Caco-2 (cell line): ENCODE results near the gene GRIA3. TPM values are rescaled to one million over a fixed set of nuclear protein-coding genes. Genes with fewer than 3 reads are reported as not detected.

Experiments used
- BruUV-seq: library from RNA; stranded (reverse); fragments of 400-500 nt; replicated peaks from 2 replicates; lab custom pipeline; 2021; lab: Mats Ljungman, UMichigan
- CTCF ChIA-PET: fragments of 300-600 bp; sonication (Branson Sonifier 250); formaldehyde crosslinking; loops from one replicate; lab custom pipeline; 2022; ENCODE audit warnings: antibody characterized with exemption; lab: Charles Lee
- POLR2A ChIA-PET: fragments of 300-600 bp; sonication (Branson Sonifier 250); formaldehyde crosslinking; loops from one replicate; lab custom pipeline; 2022; ENCODE audit warnings: antibody characterized with exemption; lab: Charles Lee
- DNase-seq, 2 experiments: peaks; one replicate each; pipeline versions ENCODE4 v3.0.0 to v3.0.0-alpha.2; 2020 to 2022
- H3K27me3 ChIP-seq: replicated peaks from 2 replicates; pipeline ENCODE4 v1.6.0; 2011; ENCODE audit warnings: low read length; ENCODE audit not compliant: control insufficient read depth, insufficient read depth
- H3K36me3 ChIP-seq: 2 replicates; pipeline ENCODE4 v1.5.1; 2011; ENCODE audit warnings: low read length; ENCODE audit not compliant: control insufficient read depth, insufficient read depth
- H3K4me1 ChIP-seq: fragments of 250-450 bp; sonication (Bioruptor Pico); 2 replicates; pipeline ENCODE4 v1.5.1; 2020; ENCODE audit warnings: mild to moderate bottlenecking
- H3K4me3 ChIP-seq: 2 replicates; pipeline ENCODE4 v1.5.1; 2011; ENCODE audit warnings: low read depth, mild to moderate bottlenecking, control low read depth, low read length
- H3K9me3 ChIP-seq: fragments of 250-450 bp; sonication (Bioruptor Pico); 2 replicates; pipeline ENCODE4 v1.5.1; 2020; ENCODE audit warnings: mild to moderate bottlenecking, moderate library complexity
- H3K27ac Mint-ChIP-seq: one replicate; pipeline ENCODE4 v1.8.0; 2022; ENCODE audit warnings: mixed read lengths; ENCODE audit not compliant: unreplicated experiment
- H3K27me3 Mint-ChIP-seq: one replicate; pipeline ENCODE4 v1.8.0; 2022; ENCODE audit warnings: mixed read lengths; ENCODE audit not compliant: insufficient read depth, unreplicated experiment
- H3K36me3 Mint-ChIP-seq: one replicate; pipeline ENCODE4 v1.8.0; 2022; ENCODE audit warnings: mild to moderate bottlenecking, mixed read lengths; ENCODE audit not compliant: insufficient read depth, unreplicated experiment
- H3K4me1 Mint-ChIP-seq: one replicate; pipeline ENCODE4 v1.8.0; 2022; ENCODE audit warnings: low read depth, mixed read lengths; ENCODE audit not compliant: unreplicated experiment
- H3K4me3 Mint-ChIP-seq: one replicate; pipeline ENCODE4 v1.8.0; 2022; ENCODE audit warnings: mild to moderate bottlenecking, moderate library complexity, mixed read lengths; ENCODE audit not compliant: unreplicated experiment
- H3K9me3 Mint-ChIP-seq: one replicate; pipeline ENCODE4 v1.8.0; 2022; ENCODE audit warnings: mixed read lengths; ENCODE audit not compliant: unreplicated experiment
- intact Hi-C: fragments of 100-400 bp; cut with micrococcal nuclease; formaldehyde crosslinking; loops from one replicate; pipeline ENCODE4 v1.10.0; 2022; ENCODE audit not compliant: unreplicated experiment
- total RNA-seq: library from RNA; stranded (reverse); gene quantifications from 2 replicates; pipeline ENCODE4 v1.2.3, GENCODE V29; 2022
- TF ChIP-seq, protein P1 (sequence below), 2 experiments: fragments of 200-600 bp in 1 of 2; IDR thresholded peaks; 1 replicate in 1 of 2; 2 replicates in 1 of 2; pipeline versions ENCODE4 v1.5.1 to v1.8.0; 2011 to 2022; ENCODE audit warnings: antibody characterized with exemption in 1 of 2, control low read depth in 1 of 2, inconsistent platforms in 1 of 2, low read depth in 1 of 2, low read length in 1 of 2, mild to moderate bottlenecking in 1 of 2, moderate library complexity in 1 of 2; ENCODE audit not compliant: insufficient read depth in 1 of 2, severe bottlenecking in 1 of 2, unreplicated experiment in 1 of 2

GRIA3 gene
- total RNA-seq, 1 experiment from 2014 or later, result not detected

DNA sequence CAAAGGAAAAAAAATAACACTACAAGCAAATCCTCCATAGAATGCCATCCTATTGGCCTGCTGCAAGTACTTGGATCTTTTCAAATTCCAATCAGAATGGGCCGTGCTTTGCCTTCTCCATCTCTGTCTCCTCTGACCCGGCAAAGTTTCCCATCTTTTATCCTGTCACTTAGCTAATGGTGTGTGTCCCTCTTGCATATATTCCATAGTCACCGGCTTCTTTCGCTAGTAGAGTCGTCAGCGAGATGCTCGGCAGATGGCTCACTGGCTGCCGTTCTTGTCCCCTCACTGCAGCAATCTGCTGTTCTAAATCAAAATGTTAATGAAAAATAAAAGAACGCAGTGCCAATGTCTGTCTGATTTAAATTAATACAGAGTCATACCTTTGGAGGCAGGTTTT lies 22.1 kb downstream of the GRIA3 start:
- Mint-ChIP-seq H3K36me3 (no peaks in the 10 kb centered on the region), H3K4me1 (no peaks in the 10 kb centered on the region), H3K9me3 (no peaks in the 10 kb centered on the region), H3K4me3 (no peak overlapping the region), H3K27me3 (no peaks in the 10 kb centered on the region), H3K27ac (no peak overlapping the region)
- no peaks in the 10 kb centered on the region for H3K27me3 ChIP-seq
- TF ChIP-seq, protein P1, sequence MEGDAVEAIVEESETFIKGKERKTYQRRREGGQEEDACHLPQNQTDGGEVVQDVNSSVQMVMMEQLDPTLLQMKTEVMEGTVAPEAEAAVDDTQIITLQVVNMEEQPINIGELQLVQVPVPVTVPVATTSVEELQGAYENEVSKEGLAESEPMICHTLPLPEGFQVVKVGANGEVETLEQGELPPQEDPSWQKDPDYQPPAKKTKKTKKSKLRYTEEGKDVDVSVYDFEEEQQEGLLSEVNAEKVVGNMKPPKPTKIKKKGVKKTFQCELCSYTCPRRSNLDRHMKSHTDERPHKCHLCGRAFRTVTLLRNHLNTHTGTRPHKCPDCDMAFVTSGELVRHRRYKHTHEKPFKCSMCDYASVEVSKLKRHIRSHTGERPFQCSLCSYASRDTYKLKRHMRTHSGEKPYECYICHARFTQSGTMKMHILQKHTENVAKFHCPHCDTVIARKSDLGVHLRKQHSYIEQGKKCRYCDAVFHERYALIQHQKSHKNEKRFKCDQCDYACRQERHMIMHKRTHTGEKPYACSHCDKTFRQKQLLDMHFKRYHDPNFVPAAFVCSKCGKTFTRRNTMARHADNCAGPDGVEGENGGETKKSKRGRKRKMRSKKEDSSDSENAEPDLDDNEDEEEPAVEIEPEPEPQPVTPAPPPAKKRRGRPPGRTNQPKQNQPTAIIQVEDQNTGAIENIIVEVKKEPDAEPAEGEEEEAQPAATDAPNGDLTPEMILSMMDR (IDR thresholded peaks at IDR 0.05; ENCODE audit: insufficient read depth in 1 of 2, low read depth in 1 of 2, low read length in 1 of 2, severe bottlenecking in 1 of 2, unreplicated experiment in 1 of 2), result no peak
- no peaks in the 10 kb centered on the region for H3K9me3 ChIP-seq
- intact Hi-C loops, result no loop called here
- no peak for DNase-seq
- BruUV-seq, result no TSS peak
- H3K4me3 ChIP-seq, result no peak overlapping the region
- CTCF ChIA-PET, result no interaction called here
- no peaks in the 10 kb centered on the region for H3K36me3 ChIP-seq
- POLR2A ChIA-PET, result no interaction called here
- H3K4me1 ChIP-seq, result no peaks in the 10 kb centered on the region

DNA sequence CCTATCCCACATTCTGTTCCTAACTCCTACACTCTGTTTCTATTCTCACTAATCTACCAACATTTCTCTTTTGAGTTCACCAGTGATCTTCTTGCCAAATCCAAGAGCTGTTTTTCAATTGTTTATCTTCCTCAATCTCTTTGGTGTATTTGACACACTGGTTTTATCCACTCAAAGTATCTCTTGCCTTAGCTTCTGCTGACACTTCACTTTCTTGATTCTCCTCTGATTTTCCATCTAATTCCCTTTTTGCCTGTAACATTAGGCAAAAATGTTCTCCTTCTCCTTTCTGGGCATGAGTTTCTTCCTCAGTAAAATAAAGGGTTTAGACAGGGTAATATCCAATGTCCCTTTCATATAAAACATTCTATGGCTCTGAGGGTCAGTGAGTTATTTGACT lies 26.2 kb downstream of the GRIA3 start:
- no peaks in the 10 kb centered on the region for H3K4me1 Mint-ChIP-seq
- Histone ChIP-seq H3K36me3 (no peaks in the 10 kb centered on the region), H3K4me1 (no peaks in the 10 kb centered on the region), H3K27me3 (no peaks in the 10 kb centered on the region), H3K9me3 (no peaks in the 10 kb centered on the region), H3K4me3 (no peak overlapping the region)
- TF ChIP-seq, protein P1 (IDR thresholded peaks at IDR 0.05; ENCODE audit: insufficient read depth in 1 of 2, low read depth in 1 of 2, low read length in 1 of 2, severe bottlenecking in 1 of 2, unreplicated experiment in 1 of 2), result no peak
- no TSS peak for BruUV-seq
- ChIA-PET CTCF (no interaction called here), POLR2A (no interaction called here)
- no peak overlapping the region for H3K4me3 Mint-ChIP-seq
- no peak for DNase-seq
- no peaks in the 10 kb centered on the region for H3K36me3 Mint-ChIP-seq
- no peaks in the 10 kb centered on the region for H3K9me3 Mint-ChIP-seq
- no peaks in the 10 kb centered on the region for H3K27me3 Mint-ChIP-seq
- no peak overlapping the region for H3K27ac Mint-ChIP-seq
- intact Hi-C loops, result no loop called here

DNA sequence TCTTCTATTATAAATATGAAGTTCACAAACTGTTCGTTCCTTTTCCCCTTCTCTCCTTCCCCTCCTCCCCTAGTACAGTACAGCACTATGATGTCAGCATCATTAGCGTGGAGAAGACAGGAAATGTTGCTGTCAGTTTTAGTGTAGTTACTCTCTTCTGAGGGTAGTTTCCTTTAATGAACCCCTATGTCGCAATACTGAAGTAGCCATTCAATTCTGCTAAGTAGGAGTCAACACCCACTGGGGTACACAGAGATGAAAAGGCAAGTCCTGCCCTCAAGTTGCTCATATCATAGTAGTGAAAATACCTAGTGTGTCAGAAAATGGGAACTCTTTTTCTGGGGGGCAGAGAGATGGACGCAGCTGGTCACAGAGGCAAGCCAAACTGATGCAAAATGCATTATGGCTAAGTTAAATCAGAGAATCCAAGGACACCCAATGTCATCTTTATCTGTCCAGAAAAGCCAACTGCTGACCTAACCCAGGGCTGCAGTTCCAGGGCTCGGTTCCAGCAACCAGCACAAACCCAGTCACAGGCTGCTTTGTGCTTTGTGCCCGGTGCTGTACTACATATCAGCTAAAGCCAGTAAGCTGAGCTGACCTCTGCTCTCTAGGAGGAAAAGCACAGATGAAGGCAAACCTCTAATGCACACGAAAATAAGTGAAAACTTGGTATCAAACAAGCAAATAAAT lies 31.5 kb downstream of the GRIA3 start:
- no peaks in the 10 kb centered on the region for H3K4me1 Mint-ChIP-seq
- ChIA-PET POLR2A (no interaction called here), CTCF (no interaction called here)
- H3K9me3 Mint-ChIP-seq, result no peaks in the 10 kb centered on the region
- Histone ChIP-seq H3K9me3 (no peaks in the 10 kb centered on the region), H3K36me3 (no peaks in the 10 kb centered on the region), H3K4me1 (no peaks in the 10 kb centered on the region), H3K4me3 (no peak overlapping the region), H3K27me3 (no peaks in the 10 kb centered on the region)
- no peaks in the 10 kb centered on the region for H3K36me3 Mint-ChIP-seq
- H3K27me3 Mint-ChIP-seq, result no peaks in the 10 kb centered on the region
- no TSS peak for BruUV-seq
- TF ChIP-seq, protein P1 (IDR thresholded peaks at IDR 0.05; ENCODE audit: insufficient read depth in 1 of 2, low read depth in 1 of 2, low read length in 1 of 2, severe bottlenecking in 1 of 2, unreplicated experiment in 1 of 2), result no peak
- intact Hi-C loops, result no loop called here
- no peak for DNase-seq
- H3K27ac Mint-ChIP-seq, result no peak overlapping the region
- H3K4me3 Mint-ChIP-seq, result no peak overlapping the region
